A549 (cell line): ENCODE results near the gene LITAFD. TPM values are rescaled to one million over a fixed set of nuclear protein-coding genes. Genes with fewer than 3 reads are reported as not detected.
A peak's percentile ranks its signal among the peaks of the same experiment; 100 is the strongest.

Experiments used
- ATAC-seq, 2 experiments: fragments of 200-7000 bp in 1 of 2; fragments of >200 bp in 1 of 2; cut with Nextera tagmentation in 1 of 2; cut with Tn5 transposase in 1 of 2; 3 replicates each; pipeline versions ENCODE4 v1.8.0 to v1.9.1; 2018 to 2020; ENCODE audit warnings: mild to moderate bottlenecking in 1 of 2, moderate library complexity in 1 of 2
- CTCF ChIA-PET: fragments of 300-600 bp; sonication (Branson Sonifier 250); formaldehyde crosslinking; extraction: SDS; loops from one replicate; lab custom pipeline; 2021; ENCODE audit warnings: antibody characterized with exemption, inconsistent platforms; lab: Yijun Ruan, JAX
- POLR2A ChIA-PET: fragments of 350-600 bp; formaldehyde crosslinking; extraction: SDS; loops from one replicate; lab custom pipeline; 2021; ENCODE audit warnings: antibody characterized with exemption, inconsistent platforms; lab: Yijun Ruan, JAX
- DNase-seq, 2 experiments: peaks; one replicate each; pipeline versions ENCODE4 v3.0.0 to v3.0.0-alpha.2; 2011 to 2016; ENCODE audit warnings: low read depth in 1 of 2, low spot score in 1 of 2
- FAIRE-seq: peaks from 2 replicates; lab custom pipeline; 2011; peaks lifted over from hg19 to GRCh38; lab: Jason Lieb, UNC
- H3K27ac ChIP-seq, 2 experiments: fragments of >200 bp; sonication (Bioruptor Twin); formaldehyde crosslinking; 3 replicates each; pipeline ENCODE4 v1.5.1; 2016 to 2017
- H3K4me1 ChIP-seq: fragments of >200 bp; sonication (Bioruptor Twin); formaldehyde crosslinking; 3 replicates; pipeline ENCODE4 v1.6.1; 2016
- H3K4me2 ChIP-seq: fragments of >200 bp; sonication (Bioruptor Twin); formaldehyde crosslinking; 3 replicates; pipeline ENCODE4 v1.6.1; 2016
- H3K4me3 ChIP-seq: fragments of >200 bp; sonication (Bioruptor Twin); formaldehyde crosslinking; 3 replicates; pipeline ENCODE4 v1.5.1; 2016
- H3K9me3 ChIP-seq: fragments of >200 bp; sonication (Bioruptor Twin); formaldehyde crosslinking; 3 replicates; pipeline ENCODE4 v1.6.1; 2016
- CBX2 ChIP-seq: fragments of 200-600 bp; sonication (generic); IDR thresholded peaks from 2 replicates; pipeline ENCODE4 v1.6.1; 2016; ENCODE audit warnings: low read depth, mild to moderate bottlenecking, borderline replicate concordance
- CEBPB ChIP-seq, 2 experiments: fragments of >200 bp in 1 of 2; sonication (Bioruptor Twin) in 1 of 2; formaldehyde crosslinking in 1 of 2; IDR thresholded peaks; 2 replicates each; pipeline ENCODE4 v1.6.1; 2012 to 2016
- EHMT2 ChIP-seq: fragments of 200-600 bp; sonication (generic); IDR thresholded peaks from 2 replicates; pipeline ENCODE4 v1.6.1; 2016; ENCODE audit warnings: antibody characterized with exemption, low read depth, mild to moderate bottlenecking, moderate library complexity
- EP300 ChIP-seq, 2 experiments: fragments of >200 bp; sonication (Bioruptor Twin); formaldehyde crosslinking; IDR thresholded peaks; 2 replicates in 1 of 2; 3 replicates in 1 of 2; pipeline ENCODE4 v1.6.1; 2016 to 2017
- ESRRA ChIP-seq: fragments of 150-350 bp; IDR thresholded peaks from 2 replicates; pipeline ENCODE4 v1.6.1; 2014; ENCODE audit warnings: mild to moderate bottlenecking, low read length, borderline replicate concordance
- FOSB ChIP-seq: fragments of 250-450 bp; sonication (Bioruptor Pico); IDR thresholded peaks from 2 replicates; pipeline ENCODE4 v1.5.0; 2020; ENCODE audit warnings: mild to moderate bottlenecking, moderate library complexity
- FOSL2 ChIP-seq, 2 experiments: fragments of 450-650 bp in 1 of 2; fragments of >200 bp in 1 of 2; sonication (Bioruptor Twin) in 1 of 2; formaldehyde crosslinking; IDR thresholded peaks; 2 replicates each; pipeline versions ENCODE4 v1.5.0 to v1.6.1; 2016 to 2020; ENCODE audit warnings: mild to moderate bottlenecking in 1 of 2, moderate library complexity in 1 of 2
- HDAC2 ChIP-seq: fragments of 200-600 bp; sonication (generic); IDR thresholded peaks from 2 replicates; pipeline ENCODE4 v1.6.1; 2016
- HEYL ChIP-seq: fragments of 250-450 bp; sonication (Bioruptor Pico); IDR thresholded peaks from 2 replicates; pipeline ENCODE4 v1.8.0; 2021; ENCODE audit warnings: mild to moderate bottlenecking, moderate library complexity
- HOXA7 ChIP-seq: fragments of 250-450 bp; sonication (Bioruptor Pico); IDR thresholded peaks from 2 replicates; pipeline ENCODE4 v1.5.0; 2020; ENCODE audit warnings: mild to moderate bottlenecking, moderate library complexity
- HOXB5 ChIP-seq: fragments of 250-450 bp; sonication (Bioruptor Pico); IDR thresholded peaks from 2 replicates; pipeline ENCODE4 v1.5.0; 2020; ENCODE audit warnings: mild to moderate bottlenecking, moderate library complexity
- JUNB ChIP-seq: fragments of >200 bp; sonication (Bioruptor Twin); formaldehyde crosslinking; IDR thresholded peaks from 2 replicates; pipeline ENCODE4 v1.6.1; 2016
- KDM1A ChIP-seq: fragments of 200-600 bp; sonication (generic); IDR thresholded peaks from 2 replicates; pipeline ENCODE4 v1.6.1; 2016; ENCODE audit warnings: low read depth, mild to moderate bottlenecking
- MAFK ChIP-seq: fragments of 450-650 bp; IDR thresholded peaks from 2 replicates; pipeline ENCODE4 v1.6.1; 2014; ENCODE audit not compliant: partially characterized antibody
- NFE2L2 ChIP-seq: fragments of 150-350 bp; conservative IDR thresholded peaks from 2 replicates; pipeline ENCODE4 v1.6.1; 2014; ENCODE audit warnings: low read length
- PHF8 ChIP-seq: fragments of 200-600 bp; sonication (generic); IDR thresholded peaks from 2 replicates; pipeline ENCODE4 v1.6.1; 2016; ENCODE audit warnings: low read depth, mild to moderate bottlenecking, antibody characterized with exemption, moderate library complexity, borderline replicate concordance
- POLR2AphosphoS2 ChIP-seq: conservative IDR thresholded peaks from 2 replicates; pipeline ENCODE4 v1.6.1; 2012; ENCODE audit warnings: low read length, improper control_type of control experiment, inconsistent platforms
- RAD21 ChIP-seq, 2 experiments: fragments of >200 bp in 1 of 2; sonication (Bioruptor Twin) in 1 of 2; formaldehyde crosslinking in 1 of 2; IDR thresholded peaks in 1 of 2; conservative IDR thresholded peaks in 1 of 2; 2 replicates in 1 of 2; 3 replicates in 1 of 2; pipeline ENCODE4 v1.6.1; 2012 to 2018; ENCODE audit warnings: inconsistent platforms in 1 of 2
- RARB ChIP-seq: fragments of 250-450 bp; sonication (Bioruptor Pico); IDR thresholded peaks from 2 replicates; pipeline ENCODE4 v1.8.0; 2021; ENCODE audit warnings: mild to moderate bottlenecking, moderate library complexity
- RFX5 ChIP-seq: fragments of 450-650 bp; IDR thresholded peaks from 2 replicates; pipeline ENCODE4 v1.7.1; 2014; ENCODE audit warnings: antibody characterized with exemption, mild to moderate bottlenecking, moderate library complexity
- SREBF2 ChIP-seq: fragments of 450-650 bp; IDR thresholded peaks from 2 replicates; pipeline ENCODE4 v1.6.1; 2014; ENCODE audit warnings: mild to moderate bottlenecking, moderate library complexity
- ZC3H11A ChIP-seq: fragments of 450-650 bp; IDR thresholded peaks from 2 replicates; pipeline ENCODE4 v1.6.1; 2014; ENCODE audit warnings: antibody characterized with exemption, mild to moderate bottlenecking
- ZNF302 ChIP-seq: fragments of 250-450 bp; sonication (Bioruptor Pico); IDR thresholded peaks from 2 replicates; pipeline ENCODE4 v1.9.0; 2021; ENCODE audit warnings: inconsistent platforms, mild to moderate bottlenecking, moderate library complexity
- WGBS: methylation state at CpG from one replicate; pipeline ENCODE4 v1.1.6; 2017; ENCODE audit errors: missing lambda C conversion rate; 5-methylcytosine and 5-hydroxymethylcytosine counted together
- polyA plus RNA-seq, 4 experiments: library from polyadenylated mRNA; depleted of rRNA in 3 of 4; stranded (reverse); fragments of >200 nt; fragmentation: RNase III in 1 of 4; extraction: RNeasy Plus Mini Kit Qiagen cat#74134 plus additional on column Dnase treatment in 1 of 4; gene quantifications; 2 replicates in 3 of 4; 3 replicates in 1 of 4; pipeline ENCODE4 v1.2.3, GENCODE V29; 2011 to 2017
- TF ChIP-seq, protein P1 (sequence below): fragments of 250-450 bp; sonication (Bioruptor Pico); IDR thresholded peaks from 2 replicates; pipeline ENCODE4 v1.5.0; 2020; ENCODE audit warnings: low read depth, mild to moderate bottlenecking, moderate library complexity
- TF ChIP-seq, protein P2 (sequence below): fragments of >200 bp; sonication (Bioruptor Twin); formaldehyde crosslinking; IDR thresholded peaks from 3 replicates; pipeline ENCODE4 v1.6.1; 2016
- TF ChIP-seq, protein P3 (sequence below): fragments of 250-450 bp; sonication (Bioruptor Pico); IDR thresholded peaks from 2 replicates; pipeline ENCODE4 v1.5.0; 2021; ENCODE audit warnings: mild to moderate bottlenecking, moderate library complexity, borderline replicate concordance
- TF ChIP-seq, protein P4 (sequence below): IDR thresholded peaks from 2 replicates; pipeline ENCODE4 v1.6.1; 2012; ENCODE audit warnings: low read depth, borderline replicate concordance

Gene LITAFD
- polyA plus RNA-seq, 2 of the 4 experiments (the other 2 are of a cell fraction) = not detected

DNA sequence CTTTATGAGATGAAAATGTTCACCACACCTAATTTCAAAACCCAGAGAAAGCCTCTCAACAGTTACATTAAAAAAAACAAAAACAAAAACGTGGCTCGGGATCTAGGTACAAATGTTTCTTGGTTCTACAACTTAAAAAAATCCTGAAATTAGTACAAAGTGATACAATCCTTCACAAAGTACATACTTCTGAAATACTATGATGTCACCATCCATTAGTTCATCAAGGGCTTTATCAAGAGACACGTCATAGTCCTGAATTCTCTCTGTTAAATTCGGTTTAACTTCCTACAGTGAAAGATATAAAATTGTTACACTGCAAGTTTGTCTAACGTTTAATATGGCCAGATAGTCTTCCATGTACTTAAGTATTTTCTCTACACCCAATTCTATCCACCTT is 18.2 kb downstream of the LITAFD start (continued):
- TF ChIP-seq HOXB5 (CRISPR knock-in tag) (no peak), NFE2L2 (no peak)
- TF ChIP-seq, protein P1, sequence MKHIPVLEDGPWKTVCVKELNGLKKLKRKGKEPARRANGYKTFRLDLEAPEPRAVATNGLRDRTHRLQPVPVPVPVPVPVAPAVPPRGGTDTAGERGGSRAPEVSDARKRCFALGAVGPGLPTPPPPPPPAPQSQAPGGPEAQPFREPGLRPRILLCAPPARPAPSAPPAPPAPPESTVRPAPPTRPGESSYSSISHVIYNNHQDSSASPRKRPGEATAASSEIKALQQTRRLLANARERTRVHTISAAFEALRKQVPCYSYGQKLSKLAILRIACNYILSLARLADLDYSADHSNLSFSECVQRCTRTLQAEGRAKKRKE (CRISPR knock-in tag) = no peak
- TF ChIP-seq, protein P2, sequence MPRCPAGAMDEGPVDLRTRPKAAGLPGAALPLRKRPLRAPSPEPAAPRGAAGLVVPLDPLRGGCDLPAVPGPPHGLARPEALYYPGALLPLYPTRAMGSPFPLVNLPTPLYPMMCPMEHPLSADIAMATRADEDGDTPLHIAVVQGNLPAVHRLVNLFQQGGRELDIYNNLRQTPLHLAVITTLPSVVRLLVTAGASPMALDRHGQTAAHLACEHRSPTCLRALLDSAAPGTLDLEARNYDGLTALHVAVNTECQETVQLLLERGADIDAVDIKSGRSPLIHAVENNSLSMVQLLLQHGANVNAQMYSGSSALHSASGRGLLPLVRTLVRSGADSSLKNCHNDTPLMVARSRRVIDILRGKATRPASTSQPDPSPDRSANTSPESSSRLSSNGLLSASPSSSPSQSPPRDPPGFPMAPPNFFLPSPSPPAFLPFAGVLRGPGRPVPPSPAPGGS = no peak
- TF ChIP-seq, protein P3, sequence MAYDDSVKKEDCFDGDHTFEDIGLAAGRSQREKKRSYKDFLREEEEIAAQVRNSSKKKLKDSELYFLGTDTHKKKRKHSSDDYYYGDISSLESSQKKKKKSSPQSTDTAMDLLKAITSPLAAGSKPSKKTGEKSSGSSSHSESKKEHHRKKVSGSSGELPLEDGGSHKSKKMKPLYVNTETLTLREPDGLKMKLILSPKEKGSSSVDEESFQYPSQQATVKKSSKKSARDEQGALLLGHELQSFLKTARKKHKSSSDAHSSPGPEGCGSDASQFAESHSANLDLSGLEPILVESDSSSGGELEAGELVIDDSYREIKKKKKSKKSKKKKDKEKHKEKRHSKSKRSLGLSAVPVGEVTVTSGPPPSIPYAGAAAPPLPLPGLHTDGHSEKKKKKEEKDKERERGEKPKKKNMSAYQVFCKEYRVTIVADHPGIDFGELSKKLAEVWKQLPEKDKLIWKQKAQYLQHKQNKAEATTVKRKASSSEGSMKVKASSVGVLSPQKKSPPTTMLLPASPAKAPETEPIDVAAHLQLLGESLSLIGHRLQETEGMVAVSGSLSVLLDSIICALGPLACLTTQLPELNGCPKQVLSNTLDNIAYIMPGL (CRISPR knock-in tag) = no peak
- TF ChIP-seq, all 56 proteins: peak for 0

DNA sequence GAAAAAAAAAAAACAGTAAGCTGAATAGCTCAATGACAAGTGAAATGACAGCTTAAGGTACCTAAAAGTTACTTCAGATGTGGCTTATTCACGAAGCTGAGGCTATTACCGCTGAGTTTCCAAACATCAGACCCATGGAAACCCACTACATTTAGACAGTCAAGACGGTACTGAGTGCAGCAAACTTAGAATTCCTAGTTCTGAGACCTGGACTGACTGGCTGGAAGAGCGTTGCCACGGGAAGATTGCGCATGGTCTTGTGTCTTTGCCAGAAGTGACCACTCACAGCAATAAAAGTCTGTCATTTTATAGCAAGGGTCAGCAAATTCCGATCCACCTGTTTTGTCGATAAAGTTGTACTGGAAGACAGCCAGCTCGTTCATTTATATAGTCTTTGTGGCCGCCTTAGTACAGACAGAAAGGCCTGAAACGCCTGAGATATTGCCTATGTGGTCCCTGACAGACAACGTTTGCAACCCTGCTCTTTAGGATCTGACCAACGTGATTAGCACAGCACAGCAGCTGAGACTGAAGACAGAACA is 19.2 kb downstream of the LITAFD start:
- FAIRE-seq (no peak), DNase-seq (no peak), ATAC-seq (no peak)
- Histone ChIP-seq H3K27ac (no peak overlapping the region), H3K4me3 (no peak overlapping the region), H3K9me3 (no peaks in the 10 kb centered on the region), H3K4me1 (no peaks in the 10 kb centered on the region), H3K4me2 (no peak overlapping the region)
- ChIA-PET POLR2A (no interaction called here), CTCF (interaction anchor here (1.0 to 14.0 kb wide), 6 partner anchors 11 to 237 kb away, joined by 3 to 147 read pairs (median 6); partner anchors contain the start of gene LITAFD)
- WGBS = 88% methylated on average over 13 of the region's 13 CpGs
- peak; percentile 69 for TF ChIP-seq MAFK
- TF ChIP-seq SREBF2 = no peak
- no peak for TF ChIP-seq EP300 (IDR thresholded peaks at IDR 0.05)
- no peak for TF ChIP-seq FOSL2 (IDR thresholded peaks at IDR 0.05)
- no peak for TF ChIP-seq FOSL2 (CRISPR knock-in tag; IDR thresholded peaks at IDR 0.05)
- TF ChIP-seq JUNB = no peak
- TF ChIP-seq HEYL = no peak

DNA sequence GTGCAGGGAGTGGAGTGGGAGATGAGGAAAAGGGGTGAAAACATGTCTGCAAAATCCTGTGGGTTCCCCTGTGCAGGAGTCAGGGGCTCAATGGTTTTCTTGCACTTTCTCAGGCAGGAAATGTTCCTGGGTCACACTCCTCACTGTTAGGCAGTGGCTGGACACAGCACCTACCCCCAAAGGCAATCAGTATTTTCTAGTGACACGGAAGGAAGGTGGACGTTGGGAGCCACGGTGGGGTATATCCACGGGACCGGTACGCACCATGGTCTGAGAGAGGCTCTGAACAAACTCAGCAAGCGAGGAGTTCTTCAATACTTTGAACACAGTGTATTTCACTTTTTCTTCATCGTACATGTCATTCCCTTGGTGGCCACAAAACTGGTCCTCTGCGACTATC is 20.9 kb downstream of the LITAFD start:
- Histone ChIP-seq H3K4me3 (no peak overlapping the region), H3K4me2 (no peak overlapping the region), H3K4me1 (no peaks in the 10 kb centered on the region), H3K9me3 (no peaks in the 10 kb centered on the region), H3K27ac (no peak overlapping the region)
- DNase-seq (no peak), ATAC-seq (no peak), FAIRE-seq (no peak)
- WGBS = 94% methylated on average over 9 of the region's 9 CpGs
- no peak for TF ChIP-seq CEBPB (IDR thresholded peaks at IDR 0.05)
- ChIA-PET POLR2A (no interaction called here), CTCF (interaction anchor here (0.7 to 2.4 kb wide), 2 partner anchors 33 to 1285 kb away, joined by 3 to 8 read pairs; no protein-coding TSS in a partner anchor)

DNA sequence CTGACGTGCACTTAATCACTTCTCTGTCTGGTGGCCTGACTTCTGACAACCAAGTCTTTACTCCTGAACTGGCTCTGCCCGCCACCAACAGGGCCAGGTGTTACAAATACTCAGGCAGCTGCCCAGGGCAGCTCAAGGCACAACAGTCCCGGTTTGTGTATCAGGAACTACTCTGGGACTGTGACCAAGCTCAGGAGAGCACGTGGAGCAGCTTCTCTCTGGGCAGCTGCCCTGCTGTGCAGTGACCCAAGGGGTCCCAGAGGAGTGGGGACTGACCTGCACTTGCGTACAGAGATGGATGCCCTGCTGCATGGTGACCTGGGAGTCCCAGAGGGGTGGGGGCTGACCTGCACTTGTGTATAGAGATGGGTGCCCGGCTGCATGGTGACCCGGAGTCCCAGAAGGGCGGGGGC is 21.9 kb downstream of the LITAFD start:
- peaks cover 4% of the 10 kb centered on the region; the same call in 1 of the 3 replicates for H3K4me1 ChIP-seq
- H3K27ac ChIP-seq = no peak overlapping the region
- H3K9me3 ChIP-seq = no peaks in the 10 kb centered on the region
- ATAC-seq = no peak
- no peak for DNase-seq
- POLR2A ChIA-PET = no interaction called here
- WGBS = 99% methylated on average over 4 of the region's 8 CpGs
- TF ChIP-seq CEBPB (IDR thresholded peaks at IDR 0.05) = no peak
- TF ChIP-seq, protein P4, sequence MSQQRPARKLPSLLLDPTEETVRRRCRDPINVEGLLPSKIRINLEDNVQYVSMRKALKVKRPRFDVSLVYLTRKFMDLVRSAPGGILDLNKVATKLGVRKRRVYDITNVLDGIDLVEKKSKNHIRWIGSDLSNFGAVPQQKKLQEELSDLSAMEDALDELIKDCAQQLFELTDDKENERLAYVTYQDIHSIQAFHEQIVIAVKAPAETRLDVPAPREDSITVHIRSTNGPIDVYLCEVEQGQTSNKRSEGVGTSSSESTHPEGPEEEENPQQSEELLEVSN = no peak
- no peak for TF ChIP-seq RFX5
- TF ChIP-seq RAD21 (conservative IDR thresholded peaks at IDR 0.05 in 1 of 2, IDR thresholded peaks at IDR 0.05 in 1 of 2) = no peak
- TF ChIP-seq ZC3H11A = no peak
- no peak for TF ChIP-seq HDAC2
- TF ChIP-seq POLR2AphosphoS2 = no peak
- TF ChIP-seq HOXA7 (CRISPR knock-in tag) = no peak
- no peak for TF ChIP-seq PHF8
- TF ChIP-seq CBX2 = no peak
- no peak for TF ChIP-seq RARB (CRISPR knock-in tag)
- TF ChIP-seq ZNF302 (CRISPR knock-in tag) = no peak
- TF ChIP-seq SREBF2 = no peak
- no peak for TF ChIP-seq FOSB (CRISPR knock-in tag)
- TF ChIP-seq ESRRA = no peak
- no peak for TF ChIP-seq EHMT2
- TF ChIP-seq KDM1A = no peak
- no peak for FAIRE-seq
- CTCF ChIA-PET = interaction anchor here (1.3 to 3.0 kb wide), 2 partner anchors 33 to 104 kb away, joined by 7 to 20 read pairs; no protein-coding TSS in a partner anchor
- no peak overlapping the region for H3K4me2 ChIP-seq
- H3K4me3 ChIP-seq = no peak overlapping the region
